RWPE2 (cell line): ENCODE data around the gene INSIG1.

ENCODE experiments used
- ATAC-seq: fragments of 200-7000 bp; cut with Tn5 transposase; 3 replicates; pipeline ENCODE4 v1.9.1; 2021; ENCODE audit warnings: low read depth
- DNase-seq: peaks from one replicate; pipeline ENCODE4 v3.0.0-alpha.2; 2020; ENCODE audit warnings: low spot score
- H3K27ac ChIP-seq: fragments of 450-650 bp; 2 replicates; pipeline ENCODE4 v1.5.1; 2017; ENCODE audit warnings: mild to moderate bottlenecking; ENCODE audit not compliant: poor library complexity, severe bottlenecking
- H3K27me3 ChIP-seq: fragments of 250-450 bp; sonication (Bioruptor Pico); 2 replicates; pipeline ENCODE4 v1.5.1; 2021; ENCODE audit warnings: mild to moderate bottlenecking, moderate library complexity; ENCODE audit not compliant: insufficient read depth, poor library complexity, severe bottlenecking
- H3K36me3 ChIP-seq: fragments of 250-450 bp; sonication (Bioruptor Pico); 2 replicates; pipeline ENCODE4 v1.5.1; 2020; ENCODE audit warnings: low read depth, mild to moderate bottlenecking, moderate library complexity
- H3K4me1 ChIP-seq: fragments of 250-450 bp; sonication (Bioruptor Pico); 2 replicates; pipeline ENCODE4 v1.5.1; 2021; ENCODE audit warnings: mild to moderate bottlenecking, moderate library complexity; ENCODE audit not compliant: insufficient read depth, poor library complexity, severe bottlenecking
- H3K4me3 ChIP-seq: fragments of 250-450 bp; sonication (Bioruptor Pico); 2 replicates; pipeline ENCODE4 v1.5.1; 2021; ENCODE audit warnings: mild to moderate bottlenecking, moderate library complexity; ENCODE audit not compliant: severe bottlenecking
- H3K9me3 ChIP-seq: fragments of 250-450 bp; sonication (Bioruptor Pico); 2 replicates; pipeline ENCODE4 v1.5.1; 2021; ENCODE audit warnings: mild to moderate bottlenecking, moderate library complexity; ENCODE audit not compliant: severe bottlenecking
- CTCF ChIP-seq: fragments of 450-650 bp; IDR thresholded peaks from one replicate; pipeline ENCODE4 v1.5.1; 2017; ENCODE audit warnings: mild to moderate bottlenecking, moderate library complexity; ENCODE audit not compliant: poor library complexity, severe bottlenecking

INSIG1 gene

GRCh38 chr7:155352753-155353115 lies 55.1 kb downstream of the INSIG1 start:
- TF ChIP-seq CTCF: no peak
- Histone ChIP-seq H3K9me3 (no peaks in the 10 kb centered on the region), H3K4me3 (no peak overlapping the region), H3K27me3 (peaks cover 2% of the 10 kb centered on the region), H3K4me1 (no peaks in the 10 kb centered on the region), H3K27ac (no peak overlapping the region), H3K36me3 (no peaks in the 10 kb centered on the region)
- ATAC-seq: no peak
- peak; percentile 19 for DNase-seq

GRCh38 chr7:155353256-155353897 lies 55.7 kb downstream of the INSIG1 start:
- no peaks in the 10 kb centered on the region for H3K4me1 ChIP-seq
- no peak for TF ChIP-seq CTCF
- no peaks in the 10 kb centered on the region for H3K9me3 ChIP-seq
- peaks cover 6% of the 10 kb centered on the region for H3K27me3 ChIP-seq
- peak; percentile 23 for DNase-seq
- H3K36me3 ChIP-seq: no peaks in the 10 kb centered on the region
- ATAC-seq: no peak
- H3K27ac ChIP-seq: no peak overlapping the region
- no peak overlapping the region for H3K4me3 ChIP-seq

- H3K9me3 ChIP-seq: no peaks in the 10 kb centered on the region
- ATAC-seq: no peak
- H3K4me3 ChIP-seq: no peak overlapping the region
- H3K27ac ChIP-seq: no peak overlapping the region
- peaks cover 11% of the 10 kb centered on the region for H3K27me3 ChIP-seq
- no peak for DNase-seq
- no peaks in the 10 kb centered on the region for H3K36me3 ChIP-seq
- no peak for TF ChIP-seq CTCF
- H3K4me1 ChIP-seq: no peaks in the 10 kb centered on the region
These were observed 56.8 kb downstream of the INSIG1 start for GRCh38 chr7:155354371-155355048.

GRCh38 chr7:155355176-155355575 lies 57.5 kb downstream of the INSIG1 start:
- Histone ChIP-seq H3K36me3 (no peaks in the 10 kb centered on the region), H3K4me3 (no peak overlapping the region), H3K9me3 (no peaks in the 10 kb centered on the region), H3K27me3 (peaks cover 13% of the 10 kb centered on the region), H3K27ac (no peak overlapping the region), H3K4me1 (no peaks in the 10 kb centered on the region)
- no peak for DNase-seq
- no peak for TF ChIP-seq CTCF
- ATAC-seq: no peak

GRCh38 chr7:155355745-155356144 lies 58.1 kb downstream of the INSIG1 start:
- Histone ChIP-seq H3K27ac (no peak overlapping the region), H3K4me3 (no peak overlapping the region), H3K9me3 (no peaks in the 10 kb centered on the region), H3K27me3 (peaks cover 16% of the 10 kb centered on the region), H3K36me3 (no peaks in the 10 kb centered on the region), H3K4me1 (no peaks in the 10 kb centered on the region)
- no peak for ATAC-seq
- DNase-seq: no peak
- no peak for TF ChIP-seq CTCF
